A673 (cell line): ENCODE results near the gene NANOG.

Experiments used
- EZH2 ChIP-seq: fragments of 200-600 bp; sonication (generic); IDR thresholded peaks from 2 replicates; pipeline ENCODE4 v1.6.1; 2017; ENCODE audit warnings: borderline replicate concordance, low read depth, mild to moderate bottlenecking, mixed read lengths, antibody characterized with exemption, low read length; ENCODE audit not compliant: poor library complexity, severe bottlenecking
- TF ChIP-seq, protein P1 (sequence below): fragments of 300-800, 200-600 bp; sonication (generic); conservative IDR thresholded peaks from 2 replicates; pipeline ENCODE4 v1.5.1; 2017; ENCODE audit warnings: low read depth, mild to moderate bottlenecking, antibody characterized with exemption, low read length, moderate library complexity, mixed read lengths

DNA sequence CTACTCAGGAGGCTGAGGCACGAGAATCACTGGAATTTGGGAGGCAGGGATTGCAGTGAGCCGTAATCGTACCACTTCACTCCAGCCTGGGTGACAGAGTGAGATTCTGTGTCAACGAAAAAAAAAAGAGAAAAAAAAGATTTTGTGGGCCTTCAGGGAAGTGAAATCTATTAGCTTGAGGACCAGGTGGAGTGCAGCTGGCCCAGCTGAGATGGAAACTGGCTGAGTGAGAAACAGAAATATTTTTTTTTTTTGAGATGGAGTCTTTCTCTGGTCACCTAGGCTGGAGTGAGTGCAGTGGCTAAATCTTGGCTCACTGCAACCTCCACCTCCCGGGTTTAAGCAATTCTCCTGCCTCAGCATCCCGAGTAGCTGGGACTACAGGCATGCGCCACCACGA lies 39.8 kb upstream of the NANOG start:
- TF ChIP-seq, protein P1, sequence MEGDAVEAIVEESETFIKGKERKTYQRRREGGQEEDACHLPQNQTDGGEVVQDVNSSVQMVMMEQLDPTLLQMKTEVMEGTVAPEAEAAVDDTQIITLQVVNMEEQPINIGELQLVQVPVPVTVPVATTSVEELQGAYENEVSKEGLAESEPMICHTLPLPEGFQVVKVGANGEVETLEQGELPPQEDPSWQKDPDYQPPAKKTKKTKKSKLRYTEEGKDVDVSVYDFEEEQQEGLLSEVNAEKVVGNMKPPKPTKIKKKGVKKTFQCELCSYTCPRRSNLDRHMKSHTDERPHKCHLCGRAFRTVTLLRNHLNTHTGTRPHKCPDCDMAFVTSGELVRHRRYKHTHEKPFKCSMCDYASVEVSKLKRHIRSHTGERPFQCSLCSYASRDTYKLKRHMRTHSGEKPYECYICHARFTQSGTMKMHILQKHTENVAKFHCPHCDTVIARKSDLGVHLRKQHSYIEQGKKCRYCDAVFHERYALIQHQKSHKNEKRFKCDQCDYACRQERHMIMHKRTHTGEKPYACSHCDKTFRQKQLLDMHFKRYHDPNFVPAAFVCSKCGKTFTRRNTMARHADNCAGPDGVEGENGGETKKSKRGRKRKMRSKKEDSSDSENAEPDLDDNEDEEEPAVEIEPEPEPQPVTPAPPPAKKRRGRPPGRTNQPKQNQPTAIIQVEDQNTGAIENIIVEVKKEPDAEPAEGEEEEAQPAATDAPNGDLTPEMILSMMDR, result no peak
- TF ChIP-seq EZH2, result no peak
